HEK293T (cell line): Measurements from ENCODE around the gene MGLL.

ENCODE experiments used
- CTBP1 ChIP-seq: fragments of 450-650 bp; IDR thresholded peaks from 2 replicates; pipeline ENCODE4 v1.6.1; 2016; ENCODE audit warnings: borderline replicate concordance
- FOXA1 ChIP-seq: fragments of 450-650 bp; IDR thresholded peaks from 2 replicates; pipeline ENCODE4 v1.6.1; 2016; ENCODE audit warnings: mild to moderate bottlenecking
- FOXK2 ChIP-seq: fragments of 450-650 bp; IDR thresholded peaks from 2 replicates; pipeline ENCODE4 v1.6.1; 2016; ENCODE audit warnings: mild to moderate bottlenecking
- FOXM1 ChIP-seq: fragments of 450-650 bp; IDR thresholded peaks from 2 replicates; pipeline ENCODE4 v1.6.1; 2017; ENCODE audit warnings: mild to moderate bottlenecking, borderline replicate concordance
- HDGF ChIP-seq: fragments of 450-650 bp; IDR thresholded peaks from 2 replicates; pipeline ENCODE4 v1.6.1; 2017; ENCODE audit warnings: antibody characterized with exemption, borderline replicate concordance
- TARDBP ChIP-seq: fragments of 450-650 bp; IDR thresholded peaks from 2 replicates; pipeline ENCODE4 v1.6.1; 2016
- ZNF384 ChIP-seq: fragments of 450-650 bp; IDR thresholded peaks from 2 replicates; pipeline ENCODE4 v1.6.1; 2016
- TF ChIP-seq, protein P1 (sequence below): fragments of 450-650 bp; IDR thresholded peaks from 2 replicates; pipeline ENCODE4 v1.6.1; 2016

GRCh38 chr3:127736801-127737539, 85.3 kb downstream of the MGLL start:
- TF ChIP-seq FOXA1 = no peak
- TF ChIP-seq TARDBP = no peak
- TF ChIP-seq FOXM1 = no peak
- TF ChIP-seq FOXK2 = no peak
- no peak for TF ChIP-seq ZNF384
- TF ChIP-seq CTBP1 = no peak
- no peak for TF ChIP-seq HDGF
- TF ChIP-seq, protein P1, sequence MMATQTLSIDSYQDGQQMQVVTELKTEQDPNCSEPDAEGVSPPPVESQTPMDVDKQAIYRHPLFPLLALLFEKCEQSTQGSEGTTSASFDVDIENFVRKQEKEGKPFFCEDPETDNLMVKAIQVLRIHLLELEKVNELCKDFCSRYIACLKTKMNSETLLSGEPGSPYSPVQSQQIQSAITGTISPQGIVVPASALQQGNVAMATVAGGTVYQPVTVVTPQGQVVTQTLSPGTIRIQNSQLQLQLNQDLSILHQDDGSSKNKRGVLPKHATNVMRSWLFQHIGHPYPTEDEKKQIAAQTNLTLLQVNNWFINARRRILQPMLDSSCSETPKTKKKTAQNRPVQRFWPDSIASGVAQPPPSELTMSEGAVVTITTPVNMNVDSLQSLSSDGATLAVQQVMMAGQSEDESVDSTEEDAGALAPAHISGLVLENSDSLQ = no peak
